ENCODE data around the gene IVD. TPM values are rescaled to one million over a fixed set of nuclear protein-coding genes. Genes with fewer than 3 reads are reported as not detected.
A peak's percentile ranks its signal among the peaks of the same experiment; 100 is the strongest.

The IVD gene
- total RNA-seq, 1 experiment from 2014 or later = 17.9 TPM

GRCh38 chr15:40414816-40415215 is 9.2 kb downstream of the IVD start:
- DNase-seq (ENCODE audit: low read depth) = no peak

- DNase-seq (ENCODE audit: low read depth) = no peak
Measured at GRCh38 chr15:40415226-40415625, 9.6 kb downstream of the IVD start.

GRCh38 chr15:40416056-40416455 is 10.5 kb downstream of the IVD start:
- no peak for DNase-seq (ENCODE audit: low read depth)

GRCh38 chr15:40418126-40418525 is 12.5 kb downstream of the IVD start:
- no peak for DNase-seq (ENCODE audit: low read depth)

- no peak for DNase-seq (ENCODE audit: low read depth)
Measured at GRCh38 chr15:40420071-40420713, 14.6 kb downstream of the IVD start.

- DNase-seq (ENCODE audit: low read depth) = no peak
Measured at GRCh38 chr15:40420793-40421192, 15.2 kb downstream of the IVD start.

- peak; percentile 76 for DNase-seq (ENCODE audit: low read depth)
Measured at GRCh38 chr15:40421246-40422157, 15.9 kb downstream of the IVD start.

GRCh38 chr15:40424483-40425115 is 19.0 kb downstream of the IVD start:
- no peak for DNase-seq (ENCODE audit: low read depth)

GRCh38 chr15:40425681-40426080 is 20.1 kb downstream of the IVD start:
- DNase-seq (ENCODE audit: low read depth) = no peak

GRCh38 chr15:40427188-40427587 is 21.6 kb downstream of the IVD start:
- no peak for DNase-seq (ENCODE audit: low read depth)

GRCh38 chr15:40428185-40428584 is 22.6 kb downstream of the IVD start:
- no peak for DNase-seq (ENCODE audit: low read depth)

- no peak for DNase-seq (ENCODE audit: low read depth)
Measured at GRCh38 chr15:40429068-40429710, 23.6 kb downstream of the IVD start.

GRCh38 chr15:40430271-40430805 is 24.7 kb downstream of the IVD start:
- peak; percentile 67 for DNase-seq (ENCODE audit: low read depth)

GRCh38 chr15:40435023-40435709 is 29.6 kb downstream of the IVD start:
- DNase-seq (ENCODE audit: low read depth) = no peak

GRCh38 chr15:40435710-40436089 is 30.1 kb downstream of the IVD start:
- no peak for DNase-seq (ENCODE audit: low read depth)

- DNase-seq (ENCODE audit: low read depth) = peak; percentile 29
Measured at GRCh38 chr15:40436116-40436891, 30.7 kb downstream of the IVD start.

GRCh38 chr15:40436892-40437751 is 31.5 kb downstream of the IVD start:
- no peak for DNase-seq (ENCODE audit: low read depth)

- no peak for DNase-seq (ENCODE audit: low read depth)
Measured at GRCh38 chr15:40437752-40438687, 32.4 kb downstream of the IVD start.
